ENCODE results near the gene USP17L11.
"Not testable (repeated sequence)": the region's sequence is repeated elsewhere in the genome, so short reads cannot be mapped to it uniquely, and the experiment has no call there.

Gene USP17L11

GRCh38 chr4:9215105-9215504 lies at the start of gene USP17L11:
USP17L11 (plus strand) TSS chr4:9215405; CDS start chr4:9215405, 0 bp downstream.
- H3K4me3 ChIP-seq (ENCODE audit: control insufficient read depth, low read depth, low read length); DNase-seq (ENCODE audit: low read depth): not testable (repeated sequence)

- DNase-seq (ENCODE audit: low read depth): not testable (repeated sequence)
These were observed 49.2 kb upstream of the USP17L11 start for GRCh38 chr4:9165990-9166389.

GRCh38 chr4:9169791-9170459 lies 45.3 kb upstream of the USP17L11 start, which contains the start of gene FAM90A26:
FAM90A26 (plus strand) TSS chr4:9170409; CDS start chr4:9173173, 2,764 bp downstream.
- H3K4me3 ChIP-seq (ENCODE audit: control insufficient read depth, low read depth, low read length); DNase-seq (ENCODE audit: low read depth): not testable (repeated sequence)

More at GRCh38 chr4:9165990-9166389, 49.2 kb upstream of the USP17L11 start:
- H3K4me3 ChIP-seq (ENCODE audit: control insufficient read depth, low read depth, low read length): not testable (repeated sequence)

- not testable (repeated sequence) for H3K4me3 ChIP-seq (ENCODE audit: control insufficient read depth, low read depth, low read length); DNase-seq (ENCODE audit: low read depth)
These were observed 4.8 kb upstream of the USP17L11 start, which contains the start of gene USP17L10 for GRCh38 chr4:9210357-9210756. USP17L10 (plus strand) TSS chr4:9210657; CDS start chr4:9210657, 0 bp downstream.

- H3K4me3 ChIP-seq (ENCODE audit: control insufficient read depth, low read depth, low read length); DNase-seq (ENCODE audit: low read depth): not testable (repeated sequence)
These were observed 504 bp upstream of the USP17L11 start for GRCh38 chr4:9214701-9215100.

- not testable (repeated sequence) for H3K4me3 ChIP-seq (ENCODE audit: control insufficient read depth, low read depth, low read length); DNase-seq (ENCODE audit: low read depth)
These were observed 4.6 kb downstream of the USP17L11 start, which contains the start of gene USP17L12 for GRCh38 chr4:9219852-9220251. USP17L12 (plus strand) TSS chr4:9220152; CDS start chr4:9220152, 0 bp downstream.

GRCh38 chr4:9224596-9224995 lies 9.4 kb downstream of the USP17L11 start, which contains the start of gene USP17L13:
USP17L13 (plus strand) TSS chr4:9224896; CDS start chr4:9224896, 0 bp downstream.
- not testable (repeated sequence) for DNase-seq (ENCODE audit: low read depth); H3K4me3 ChIP-seq (ENCODE audit: control insufficient read depth, low read depth, low read length)

- DNase-seq (ENCODE audit: low read depth); H3K4me3 ChIP-seq (ENCODE audit: control insufficient read depth, low read depth, low read length): not testable (repeated sequence)
These were observed 15.0 kb downstream of the USP17L11 start for GRCh38 chr4:9230249-9230648.

GRCh38 chr4:9234085-9234484 lies 18.9 kb downstream of the USP17L11 start, which contains the start of gene USP17L15:
USP17L15 (plus strand) TSS chr4:9234385; CDS start chr4:9234385, 0 bp downstream.
- not testable (repeated sequence) for H3K4me3 ChIP-seq (ENCODE audit: control insufficient read depth, low read depth, low read length); DNase-seq (ENCODE audit: low read depth)

GRCh38 chr4:9238461-9238860 lies 23.3 kb downstream of the USP17L11 start:
- not testable (repeated sequence) for DNase-seq (ENCODE audit: low read depth); H3K4me3 ChIP-seq (ENCODE audit: control insufficient read depth, low read depth, low read length)

- not testable (repeated sequence) for DNase-seq (ENCODE audit: low read depth); H3K4me3 ChIP-seq (ENCODE audit: control insufficient read depth, low read depth, low read length)
These were observed 28.4 kb downstream of the USP17L11 start, which contains the start of gene USP17L17 for GRCh38 chr4:9243579-9243978. USP17L17 (plus strand) TSS chr4:9243879; CDS start chr4:9243879, 0 bp downstream.

GRCh38 chr4:9247953-9248680 lies 32.9 kb downstream of the USP17L11 start, which contains the start of gene USP17L18:
USP17L18 (plus strand) TSS chr4:9248630; CDS start chr4:9248630, 0 bp downstream.
- not testable (repeated sequence) for DNase-seq (ENCODE audit: low read depth); H3K4me3 ChIP-seq (ENCODE audit: control insufficient read depth, low read depth, low read length)

- not testable (repeated sequence) for H3K4me3 ChIP-seq (ENCODE audit: control insufficient read depth, low read depth, low read length); DNase-seq (ENCODE audit: low read depth)
These were observed 37.9 kb downstream of the USP17L11 start, which contains the start of gene USP17L19 for GRCh38 chr4:9253078-9253477. USP17L19 (plus strand) TSS chr4:9253378; CDS start chr4:9253378, 0 bp downstream.

GRCh38 chr4:9257824-9258223 lies 42.6 kb downstream of the USP17L11 start, which contains the start of gene USP17L20:
USP17L20 (plus strand) TSS chr4:9258124; CDS start chr4:9258124, 0 bp downstream.
- DNase-seq (ENCODE audit: low read depth); H3K4me3 ChIP-seq (ENCODE audit: control insufficient read depth, low read depth, low read length): not testable (repeated sequence)

- DNase-seq (ENCODE audit: low read depth): not testable (repeated sequence)
These were observed 47.4 kb downstream of the USP17L11 start, which contains the start of gene USP17L21 for GRCh38 chr4:9262572-9262971. USP17L21 (plus strand) TSS chr4:9262872; CDS start chr4:9262872, 0 bp downstream.

More at GRCh38 chr4:9262572-9262971, 47.4 kb downstream of the USP17L11 start, which contains the start of gene USP17L21:
- H3K4me3 ChIP-seq (ENCODE audit: control insufficient read depth, low read depth, low read length): not testable (repeated sequence)
